GM23248 (cell line): Measurements from ENCODE around the gene CSNK2A1. TPM values are rescaled to one million over a fixed set of nuclear protein-coding genes. Genes with fewer than 3 reads are reported as not detected.
A peak's percentile ranks its signal among the peaks of the same experiment; 100 is the strongest.
"Not testable (repeated sequence)": the region's sequence is repeated elsewhere in the genome, so short reads cannot be mapped to it uniquely, and the experiment has no call there.

Source experiments
- DNase-seq: peaks from one replicate; pipeline ENCODE4 v3.0.0-alpha.2; 2015
- H2AFZ ChIP-seq: fragments of 200-600 bp; sonication (generic); 2 replicates; pipeline ENCODE4 v1.6.1; 2016; ENCODE audit warnings: antibody characterized with exemption
- H3F3A ChIP-seq: fragments of 200-600 bp; sonication (generic); 2 replicates; pipeline ENCODE4 v1.6.1; 2016; ENCODE audit warnings: mild to moderate bottlenecking, antibody characterized with exemption, mixed run types; ENCODE audit not compliant: insufficient read depth
- H3K27ac ChIP-seq: fragments of 200-600 bp; sonication (generic); 2 replicates; pipeline ENCODE4 v1.5.1; 2016; ENCODE audit warnings: mild to moderate bottlenecking
- H3K27me3 ChIP-seq: fragments of 200-600 bp; sonication (generic); replicated peaks from 2 replicates; pipeline ENCODE4 v1.6.1; 2016; ENCODE audit warnings: mild to moderate bottlenecking; ENCODE audit not compliant: insufficient read depth
- H3K36me3 ChIP-seq: fragments of 200-600 bp; sonication (generic); 2 replicates; pipeline ENCODE4 v1.6.1; 2016; ENCODE audit warnings: low read depth, mild to moderate bottlenecking
- H3K4me1 ChIP-seq: fragments of 200-600 bp; sonication (generic); 2 replicates; pipeline ENCODE4 v1.6.1; 2016; ENCODE audit warnings: mild to moderate bottlenecking; ENCODE audit not compliant: insufficient read depth
- H3K4me2 ChIP-seq: fragments of 200-600 bp; sonication (generic); one replicate; pipeline ENCODE4 v1.6.1; 2016; ENCODE audit warnings: mild to moderate bottlenecking; ENCODE audit not compliant: unreplicated experiment
- H3K4me3 ChIP-seq: fragments of 200-600 bp; sonication (generic); 2 replicates; pipeline ENCODE4 v1.5.1; 2016; ENCODE audit warnings: mild to moderate bottlenecking
- H3K79me2 ChIP-seq: fragments of 200-600 bp; sonication (generic); 2 replicates; pipeline ENCODE4 v1.6.1; 2016; ENCODE audit warnings: mild to moderate bottlenecking; ENCODE audit not compliant: insufficient read depth
- H3K9ac ChIP-seq: fragments of 200-600 bp; sonication (generic); 2 replicates; pipeline ENCODE4 v1.6.1; 2016; ENCODE audit warnings: mild to moderate bottlenecking
- H3K9me2 ChIP-seq: fragments of 200-600 bp; sonication (generic); 2 replicates; pipeline ENCODE4 v1.6.1; 2016; ENCODE audit warnings: mixed run types, mild to moderate bottlenecking, moderate library complexity; ENCODE audit not compliant: insufficient read depth
- H3K9me3 ChIP-seq: fragments of 200-600 bp; sonication (generic); one replicate; pipeline ENCODE4 v1.6.1; 2017; ENCODE audit warnings: low read depth
- H4K20me1 ChIP-seq: fragments of 200-600 bp; sonication (generic); 2 replicates; pipeline ENCODE4 v1.6.0; 2016; ENCODE audit not compliant: insufficient read depth
- EZH2 ChIP-seq: fragments of 200-600 bp; sonication (generic); IDR thresholded peaks from 2 replicates; pipeline ENCODE4 v1.6.1; 2018; ENCODE audit warnings: antibody characterized with exemption, mild to moderate bottlenecking; ENCODE audit not compliant: insufficient read depth, poor library complexity, severe bottlenecking
- EZH2phosphoT487 ChIP-seq: fragments of 200-600 bp; sonication (generic); IDR thresholded peaks from 2 replicates; pipeline ENCODE4 v1.6.1; 2018; ENCODE audit warnings: antibody characterized with exemption, moderate library complexity, mild to moderate bottlenecking, low read depth; ENCODE audit not compliant: insufficient read depth
- WGBS, 2 experiments: methylation state at CpG; one replicate each; pipeline ENCODE4 v1.1.6; 2015 to 2017; ENCODE audit warnings: low lambda C conversion rate in 2 of 2, low coverage in 1 of 2; ENCODE audit errors: missing lambda C conversion rate in 2 of 2; 5-methylcytosine and 5-hydroxymethylcytosine counted together
- in situ Hi-C: fragments of 300-500 bp; cut with MboI; formaldehyde crosslinking; loops from 2 replicates; pipeline ENCODE4 v1.15.0; 2020
- polyA plus RNA-seq: library from polyadenylated mRNA; unstranded; fragments of >200 nt; fragmentation: Nextera tagmentation; extraction: Ambion mirVana; gene quantifications from 2 replicates; pipeline ENCODE4 v1.2.1, GENCODE V29; 2016
- total RNA-seq: library from RNA; depleted of rRNA; stranded (reverse); fragments of >200 nt; shearing (Covaris generic); gene quantifications from 2 replicates; pipeline ENCODE4 v1.2.3, GENCODE V29; 2014

The CSNK2A1 gene
- total and polyA plus RNA-seq, 2 experiments from 2014 or later = 69.0 to 98.8 TPM

GRCh38 chr20:460707-461106, 82.9 kb downstream of the CSNK2A1 start:
- Histone ChIP-seq H3F3A (peaks cover 16% of the 10 kb centered on the region), H3K9ac (peak overlapping the region; percentile 95), H3K4me1 (peaks cover 32% of the 10 kb centered on the region), H4K20me1 (peaks cover 15% of the 10 kb centered on the region), H3K36me3 (no peaks in the 10 kb centered on the region), H2AFZ (no peak overlapping the region), H3K9me3 (no peaks in the 10 kb centered on the region), H3K79me2 (peaks cover 64% of the 10 kb centered on the region), H3K27ac (peak overlapping the region; percentile 90), H3K4me3 (peak overlapping the region; percentile 94), H3K4me2 (peak overlapping the region; percentile 81), H3K9me2 (no peaks in the 10 kb centered on the region), H3K27me3 (no peaks in the 10 kb centered on the region)
- DNase-seq = peak; percentile 69
- TF ChIP-seq EZH2phosphoT487 (no peak), EZH2 (no peak)
- in situ Hi-C loops = no loop called here
- 9 to 17% methylated on average over 2 of the region's 2 CpGs for WGBS, 2 experiments

- WGBS, 2 experiments = 16 to 23% methylated on average over 3 of the region's 3 CpGs
- Histone ChIP-seq H3K79me2 (peaks cover 69% of the 10 kb centered on the region), H3K27me3 (no peaks in the 10 kb centered on the region), H3F3A (peaks cover 16% of the 10 kb centered on the region), H3K36me3 (no peaks in the 10 kb centered on the region), H3K4me2 (peak overlapping the region; percentile 81), H3K9ac (peak overlapping the region; percentile 95), H3K9me3 (no peaks in the 10 kb centered on the region), H3K27ac (peak overlapping the region; percentile 90), H3K4me1 (peaks cover 32% of the 10 kb centered on the region), H3K9me2 (no peaks in the 10 kb centered on the region), H3K4me3 (peak overlapping the region; percentile 94), H2AFZ (no peak overlapping the region), H4K20me1 (peaks cover 15% of the 10 kb centered on the region)
- no peak for TF ChIP-seq EZH2phosphoT487
- no peak for TF ChIP-seq EZH2
- DNase-seq = no peak
- in situ Hi-C loops = no loop called here
These were observed 83.4 kb downstream of the CSNK2A1 start for GRCh38 chr20:460180-460579.

- peaks cover 32% of the 10 kb centered on the region for H3K4me1 ChIP-seq
- in situ Hi-C loops = no loop called here
- H3K79me2 ChIP-seq = peaks cover 84% of the 10 kb centered on the region
- TF ChIP-seq EZH2phosphoT487 (no peak), EZH2 (no peak)
- H3K36me3 ChIP-seq = no peaks in the 10 kb centered on the region
- no peak overlapping the region for H3K27ac ChIP-seq
- H4K20me1 ChIP-seq = peaks cover 19% of the 10 kb centered on the region
- peaks cover 16% of the 10 kb centered on the region for H3F3A ChIP-seq
- H3K9me3 ChIP-seq = no peaks in the 10 kb centered on the region
- no peak overlapping the region for H2AFZ ChIP-seq
- H3K4me3 ChIP-seq = peak overlapping the region; percentile 19; the same call in 1 of the 2 replicates
- no peaks in the 10 kb centered on the region for H3K27me3 ChIP-seq
- peak; percentile 35 for DNase-seq
- peak overlapping the region; percentile 24; the same call in 1 of the 2 replicates for H3K9ac ChIP-seq
- H3K4me2 ChIP-seq = peak overlapping the region; percentile 34
- 22 to 27% methylated on average over 6 of the region's 6 CpGs for WGBS, 2 experiments
- no peaks in the 10 kb centered on the region for H3K9me2 ChIP-seq
These were observed 84.8 kb downstream of the CSNK2A1 start for GRCh38 chr20:458776-459175.

- Histone ChIP-seq H3K4me2 (no peak overlapping the region), H2AFZ (no peak overlapping the region), H3K9me2 (no peaks in the 10 kb centered on the region), H3K27ac (no peak overlapping the region), H3K36me3 (no peaks in the 10 kb centered on the region), H3K9me3 (no peaks in the 10 kb centered on the region), H3K4me1 (peaks cover 16% of the 10 kb centered on the region; the same call in 1 of the 2 replicates), H3K27me3 (no peaks in the 10 kb centered on the region), H3K9ac (no peak overlapping the region), H4K20me1 (peaks cover 23% of the 10 kb centered on the region), H3F3A (no peaks in the 10 kb centered on the region), H3K79me2 (peaks cover 100% of the 10 kb centered on the region), H3K4me3 (no peak overlapping the region)
- DNase-seq = no peak
- TF ChIP-seq EZH2phosphoT487 = no peak
- no peak for TF ChIP-seq EZH2
- WGBS, 2 experiments = 95 to 96% methylated on average over 3 of the region's 3 CpGs
- in situ Hi-C loops = no loop called here
These were observed 88.6 kb downstream of the CSNK2A1 start for GRCh38 chr20:454951-455350.

- H3K27ac ChIP-seq, H3K9ac ChIP-seq, in situ Hi-C loops, H3K4me3 ChIP-seq, H3K4me2 ChIP-seq, H3K36me3 ChIP-seq, H3K9me2 ChIP-seq, DNase-seq, H2AFZ ChIP-seq, H3K27me3 ChIP-seq, H3K4me1 ChIP-seq, H3K9me3 ChIP-seq, H3F3A ChIP-seq: not testable (repeated sequence)
- Histone ChIP-seq H4K20me1 (peaks cover 16% of the 10 kb centered on the region; the same call in 1 of the 2 replicates), H3K79me2 (peaks cover 100% of the 10 kb centered on the region)
- 95% methylated on average over 11 of the region's 11 CpGs for WGBS, 2 experiments
These were observed 91.6 kb downstream of the CSNK2A1 start for GRCh38 chr20:452021-452420.
